Esophagus squamous epithelium (tissue), 4 donors: ENCODE results near the gene OR10H3.

Experiments
- POLR2A ChIP-seq, 4 donors: fragments of 450-650 bp; IDR thresholded peaks; one replicate each; pipeline ENCODE4 v1.6.1; 2017; ENCODE audit warnings: antibody characterized with exemption in 4 of 4, mild to moderate bottlenecking in 4 of 4, moderate library complexity in 3 of 4
- TF ChIP-seq, protein P1 (sequence below), 6 experiments: fragments of 450-650 bp in 4 of 6; fragments of 200-600 bp in 2 of 6; sonication (generic) in 2 of 6; IDR thresholded peaks; one replicate each; pipeline ENCODE4 v1.5.1; 2016 to 2019; ENCODE audit warnings: antibody characterized with exemption in 6 of 6, mild to moderate bottlenecking in 4 of 6, moderate library complexity in 4 of 6

DNA sequence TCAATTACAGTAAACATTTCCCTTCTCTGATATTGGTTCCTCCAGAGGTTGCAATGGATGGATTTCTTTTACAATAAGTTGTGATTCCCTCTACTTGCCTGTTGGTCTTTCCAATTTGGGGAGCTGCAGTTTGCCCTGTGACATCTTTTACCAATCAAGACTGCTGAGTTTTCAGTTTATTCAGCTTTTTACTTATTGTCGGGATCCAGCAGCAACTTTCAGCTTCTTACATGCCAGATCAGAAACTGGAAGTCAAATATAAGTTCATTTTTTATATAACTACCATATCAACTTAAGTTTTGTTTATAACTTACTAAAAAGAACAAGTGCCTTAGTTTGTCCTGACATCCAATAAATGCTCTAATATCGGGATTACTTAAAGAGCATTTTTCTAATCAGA is 10.5 kb downstream of the OR10H3 start:
- no peak for TF ChIP-seq POLR2A (IDR thresholded peaks at IDR 0.05)
- TF ChIP-seq, protein P1, sequence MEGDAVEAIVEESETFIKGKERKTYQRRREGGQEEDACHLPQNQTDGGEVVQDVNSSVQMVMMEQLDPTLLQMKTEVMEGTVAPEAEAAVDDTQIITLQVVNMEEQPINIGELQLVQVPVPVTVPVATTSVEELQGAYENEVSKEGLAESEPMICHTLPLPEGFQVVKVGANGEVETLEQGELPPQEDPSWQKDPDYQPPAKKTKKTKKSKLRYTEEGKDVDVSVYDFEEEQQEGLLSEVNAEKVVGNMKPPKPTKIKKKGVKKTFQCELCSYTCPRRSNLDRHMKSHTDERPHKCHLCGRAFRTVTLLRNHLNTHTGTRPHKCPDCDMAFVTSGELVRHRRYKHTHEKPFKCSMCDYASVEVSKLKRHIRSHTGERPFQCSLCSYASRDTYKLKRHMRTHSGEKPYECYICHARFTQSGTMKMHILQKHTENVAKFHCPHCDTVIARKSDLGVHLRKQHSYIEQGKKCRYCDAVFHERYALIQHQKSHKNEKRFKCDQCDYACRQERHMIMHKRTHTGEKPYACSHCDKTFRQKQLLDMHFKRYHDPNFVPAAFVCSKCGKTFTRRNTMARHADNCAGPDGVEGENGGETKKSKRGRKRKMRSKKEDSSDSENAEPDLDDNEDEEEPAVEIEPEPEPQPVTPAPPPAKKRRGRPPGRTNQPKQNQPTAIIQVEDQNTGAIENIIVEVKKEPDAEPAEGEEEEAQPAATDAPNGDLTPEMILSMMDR (IDR thresholded peaks at IDR 0.05): no peak
